ENCODE results near the gene HS6ST2.

The HS6ST2 gene

GRCh38 chrX:132603700-132604286, 354.6 kb downstream of the HS6ST2 start:
- no peak for DNase-seq

- no peak for DNase-seq
Measured at GRCh38 chrX:132602701-132603100, 355.7 kb downstream of the HS6ST2 start.

- DNase-seq: no peak
Measured at GRCh38 chrX:132594999-132595398, 363.4 kb downstream of the HS6ST2 start.

DNA sequence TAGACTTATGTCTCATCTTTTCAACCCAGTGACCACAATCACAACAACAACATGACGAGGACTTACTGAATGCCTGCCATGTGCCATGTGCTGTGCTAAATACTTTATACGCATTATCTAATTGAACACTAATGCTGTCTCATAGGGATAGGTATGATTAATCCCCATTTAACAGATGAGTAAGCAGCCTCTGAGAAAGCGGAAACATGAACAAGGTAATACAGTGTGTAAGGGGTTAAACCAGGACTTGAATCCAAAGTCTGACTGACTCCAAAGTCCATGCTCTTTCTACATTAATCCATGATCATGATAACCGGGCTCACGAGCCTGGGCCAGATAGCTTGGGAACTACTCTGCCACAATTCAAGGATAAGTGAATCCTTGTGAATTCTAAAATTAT, 364.3 kb downstream of the HS6ST2 start:
- DNase-seq: no peak

GRCh38 chrX:132592880-132593279, 365.5 kb downstream of the HS6ST2 start:
- DNase-seq: peak; percentile 51

- DNase-seq: no peak
Measured at GRCh38 chrX:132591719-132592275, 366.6 kb downstream of the HS6ST2 start.

DNA sequence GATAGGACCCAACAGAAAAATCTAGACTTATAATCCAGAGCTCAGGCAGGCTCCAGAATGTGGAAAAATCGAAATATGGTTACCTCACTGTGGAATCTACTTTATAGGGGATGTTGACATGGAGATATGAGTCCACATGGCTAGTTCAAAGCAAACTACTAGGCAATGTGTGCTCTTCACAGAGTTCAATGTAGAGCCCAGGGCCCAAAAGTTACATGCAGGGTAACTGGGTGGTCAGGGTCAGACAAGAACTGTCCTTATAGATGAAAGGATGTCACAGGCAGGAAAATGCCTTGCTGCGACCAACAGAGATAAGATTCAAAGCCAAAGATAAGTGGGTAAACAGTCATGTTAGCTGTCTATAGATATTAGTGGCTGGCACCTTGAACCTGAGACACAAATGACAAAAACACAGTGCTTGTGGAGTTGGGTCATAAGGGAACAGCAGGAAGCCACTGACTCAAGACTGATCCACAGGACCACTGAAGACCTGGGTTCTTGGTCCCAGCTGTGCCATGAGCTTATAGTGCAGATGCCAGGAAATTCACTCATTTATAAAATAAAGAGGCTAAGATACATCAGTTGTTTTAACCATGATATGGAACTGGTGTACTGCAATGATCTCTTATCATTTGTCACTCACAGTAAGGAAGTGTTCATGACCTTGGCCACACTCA, 367.9 kb downstream of the HS6ST2 start:
- DNase-seq: no peak

DNA sequence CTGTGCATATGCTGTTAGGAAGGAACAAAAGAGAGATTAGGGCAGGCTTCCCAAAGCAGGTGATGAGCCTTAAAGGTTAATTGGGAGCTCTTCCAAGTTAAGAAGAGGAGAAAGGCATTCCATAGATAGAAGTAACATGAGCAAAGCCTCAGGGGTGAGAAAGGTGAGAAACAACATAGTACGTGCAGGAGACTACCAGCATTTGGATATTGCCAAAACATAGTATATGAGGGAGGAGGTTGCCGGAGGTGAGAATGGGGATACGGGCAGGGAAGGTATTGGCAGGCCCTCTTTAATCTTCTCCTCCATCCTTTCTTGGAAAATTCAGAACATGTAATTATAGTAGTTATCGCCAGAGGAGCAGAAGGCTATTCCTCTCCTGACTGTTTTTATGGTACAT, 373.5 kb downstream of the HS6ST2 start:
- DNase-seq: no peak

GRCh38 chrX:132576939-132577338, 381.5 kb downstream of the HS6ST2 start:
- no peak for DNase-seq
